ENCODE data around the gene SLC30A1. TPM values are rescaled to one million over a fixed set of nuclear protein-coding genes. Genes with fewer than 3 reads are reported as not detected.

The SLC30A1 gene
- total and polyA plus RNA-seq, 2 of the 13 experiments (the other 11 are each of a cell fraction or from before 2014, with no cell fraction given) = 5.9 to 24.4 TPM

GRCh38 chr1:211616231-211616964 lies 37.4 kb upstream of the SLC30A1 start (continued):
- TF ChIP-seq ZNF281 (CRISPR knock-in tag; IDR thresholded peaks at IDR 0.05; ENCODE audit: borderline replicate concordance) = no peak
- no peak for TF ChIP-seq PAX8 (CRISPR knock-in tag; IDR thresholded peaks at IDR 0.05; ENCODE audit: borderline replicate concordance)
- TF ChIP-seq SP1 (IDR thresholded peaks at IDR 0.05) = no peak
- no peak for TF ChIP-seq SP1 (CRISPR knock-in tag; IDR thresholded peaks at IDR 0.05)
- no peak for TF ChIP-seq ZBTB43 (CRISPR knock-in tag; conservative IDR thresholded peaks at IDR 0.05)
- TF ChIP-seq, protein P1, sequence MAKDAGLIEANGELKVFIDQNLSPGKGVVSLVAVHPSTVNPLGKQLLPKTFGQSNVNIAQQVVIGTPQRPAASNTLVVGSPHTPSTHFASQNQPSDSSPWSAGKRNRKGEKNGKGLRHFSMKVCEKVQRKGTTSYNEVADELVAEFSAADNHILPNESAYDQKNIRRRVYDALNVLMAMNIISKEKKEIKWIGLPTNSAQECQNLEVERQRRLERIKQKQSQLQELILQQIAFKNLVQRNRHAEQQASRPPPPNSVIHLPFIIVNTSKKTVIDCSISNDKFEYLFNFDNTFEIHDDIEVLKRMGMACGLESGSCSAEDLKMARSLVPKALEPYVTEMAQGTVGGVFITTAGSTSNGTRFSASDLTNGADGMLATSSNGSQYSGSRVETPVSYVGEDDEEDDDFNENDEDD (CRISPR knock-in tag; IDR thresholded peaks at IDR 0.05; ENCODE audit: borderline replicate concordance) = no peak
- TF ChIP-seq ZNF260 (CRISPR knock-in tag; IDR thresholded peaks at IDR 0.05; ENCODE audit: borderline replicate concordance, low read depth) = no peak
- no peak for TF ChIP-seq MEIS2 (CRISPR knock-in tag; IDR thresholded peaks at IDR 0.05)
- TF ChIP-seq ZNF83 (CRISPR knock-in tag; IDR thresholded peaks at IDR 0.05; ENCODE audit: borderline replicate concordance) = no peak
- no peak for TF ChIP-seq STAG1 (CRISPR knock-in tag; IDR thresholded peaks at IDR 0.05)
- TF ChIP-seq NCOA2 (CRISPR knock-in tag; IDR thresholded peaks at IDR 0.05) = peak; percentile 33; the same call in 1 of the 2 replicates
- no peak for TF ChIP-seq JARID2 (CRISPR knock-in tag; IDR thresholded peaks at IDR 0.05; ENCODE audit: insufficient replicate concordance)
- no peak for TF ChIP-seq DNMT3B (CRISPR knock-in tag; conservative IDR thresholded peaks at IDR 0.05)
- TF ChIP-seq TIGD3 (CRISPR knock-in tag; IDR thresholded peaks at IDR 0.05; ENCODE audit: borderline replicate concordance) = no peak
- TF ChIP-seq ZNF383 (CRISPR knock-in tag; IDR thresholded peaks at IDR 0.05; ENCODE audit: borderline replicate concordance) = no peak
- TF ChIP-seq RERE (CRISPR knock-in tag; IDR thresholded peaks at IDR 0.05; ENCODE audit: low read depth) = peak; percentile 43; the same call in 1 of the 2 replicates
- no peak for TF ChIP-seq ZNF143 (CRISPR knock-in tag; IDR thresholded peaks at IDR 0.05)

Measured in HepG2 (cell line).